GM03348 (cell line): ENCODE measurements around the gene DISC1.

Experiments
- DNase-seq: peaks from one replicate; pipeline ENCODE4 v3.0.0; 2012; ENCODE audit warnings: low spot score

Gene DISC1

GRCh38 chr1:231814021-231814420 is 187.4 kb downstream of the DISC1 start:
- DNase-seq, result no peak

GRCh38 chr1:231814521-231814920 is 187.9 kb downstream of the DISC1 start:
- DNase-seq, result no peak

- no peak for DNase-seq
Measured at GRCh38 chr1:231817801-231818200, 191.2 kb downstream of the DISC1 start.

- no peak for DNase-seq
Measured at GRCh38 chr1:231818337-231818736, 191.7 kb downstream of the DISC1 start.

DNA sequence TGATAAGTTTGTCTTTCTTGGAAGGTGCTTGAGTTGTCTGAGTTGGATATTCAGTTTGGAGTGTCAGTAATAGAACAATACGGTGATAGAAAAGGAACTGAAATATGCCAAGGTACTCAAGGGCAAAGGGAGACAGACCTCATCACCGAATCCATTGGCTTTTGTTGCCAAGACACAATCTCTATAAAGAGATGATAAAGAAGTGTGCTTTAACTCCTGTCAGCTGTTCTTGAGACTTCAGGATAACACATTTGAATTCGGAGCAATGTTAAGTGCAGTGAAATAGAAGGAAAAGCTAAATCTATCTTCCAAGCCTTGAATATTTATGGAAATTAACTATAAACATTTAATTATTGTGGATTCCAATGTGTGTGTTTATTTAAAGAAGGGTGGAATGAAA is 194.7 kb downstream of the DISC1 start:
- DNase-seq, result no peak

GRCh38 chr1:231822041-231822440 is 195.5 kb downstream of the DISC1 start:
- DNase-seq, result no peak

DNA sequence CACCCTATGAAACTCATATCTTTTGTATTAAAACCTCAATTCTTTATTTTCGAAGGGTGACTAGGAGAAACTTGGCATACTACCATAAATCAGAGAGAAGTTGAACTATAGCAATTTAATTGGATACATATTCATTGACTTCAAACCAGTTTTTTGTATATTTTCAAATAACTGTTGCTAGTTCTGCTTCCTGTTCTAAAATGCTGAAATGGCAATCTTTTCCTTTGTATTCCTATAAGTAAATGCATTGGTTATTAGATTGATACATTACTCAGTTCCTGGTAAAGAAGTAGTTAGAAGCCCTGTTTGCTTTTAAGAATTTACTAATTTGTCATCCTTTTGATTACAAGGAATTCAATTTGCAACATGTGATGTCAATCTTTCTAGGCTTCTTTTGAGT is 200.0 kb downstream of the DISC1 start:
- no peak for DNase-seq

GRCh38 chr1:231827337-231828105 is 200.9 kb downstream of the DISC1 start:
- DNase-seq, result peak; percentile 69

DNA sequence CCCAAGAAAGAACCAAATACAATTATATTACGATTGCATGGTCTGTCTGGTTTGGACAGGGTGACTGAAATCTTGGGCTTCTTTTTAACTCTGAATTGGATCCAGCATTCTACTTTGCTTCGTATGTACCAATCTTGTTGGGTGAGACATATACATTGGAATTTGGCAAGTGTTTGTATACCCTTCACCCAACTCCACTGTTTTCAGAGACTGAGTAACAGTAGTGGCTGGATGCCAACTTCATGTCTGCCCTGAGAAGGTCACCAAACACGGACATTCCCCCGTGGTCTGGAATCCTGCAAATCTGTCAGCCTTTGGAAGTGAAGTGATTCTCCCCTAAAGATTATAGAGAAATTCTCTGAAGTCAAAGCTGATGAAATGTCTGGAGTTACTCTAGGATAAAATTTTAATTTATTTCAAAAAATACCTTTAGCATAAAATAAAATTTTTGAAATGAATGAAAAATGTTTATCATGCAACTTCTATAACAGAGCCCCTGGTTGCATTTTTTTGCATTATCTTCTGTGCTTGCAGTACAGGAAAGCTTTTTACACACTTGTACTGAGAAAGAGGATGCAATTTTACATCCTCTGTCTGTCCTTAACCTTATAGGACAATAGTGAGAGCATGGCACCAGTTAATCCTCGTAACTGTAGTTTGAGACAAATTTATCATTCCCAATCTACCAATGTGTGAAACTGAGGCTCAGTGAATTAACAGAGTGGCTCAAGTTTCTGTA is 201.8 kb downstream of the DISC1 start:
- DNase-seq, result peak; percentile 72

DNA sequence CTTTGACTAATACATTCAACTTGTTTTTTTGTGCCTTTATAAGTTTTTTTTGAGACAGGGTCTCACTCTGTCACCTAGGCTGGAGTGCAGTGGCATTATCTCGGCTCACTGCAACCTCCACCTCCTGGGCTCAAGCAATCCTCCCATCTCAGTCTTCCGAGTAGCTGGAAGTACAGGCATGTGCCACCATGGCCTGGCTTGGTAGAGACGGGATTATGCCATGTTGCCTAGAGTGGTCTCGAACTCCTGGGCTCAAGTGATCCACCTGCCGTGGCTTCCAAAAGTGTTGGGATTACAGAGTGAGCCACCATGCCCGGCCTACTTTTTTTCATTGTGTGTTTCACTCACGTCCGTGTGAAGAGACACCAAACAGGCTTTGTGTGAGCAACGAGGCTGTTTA is 202.7 kb downstream of the DISC1 start:
- no peak for DNase-seq

DNA sequence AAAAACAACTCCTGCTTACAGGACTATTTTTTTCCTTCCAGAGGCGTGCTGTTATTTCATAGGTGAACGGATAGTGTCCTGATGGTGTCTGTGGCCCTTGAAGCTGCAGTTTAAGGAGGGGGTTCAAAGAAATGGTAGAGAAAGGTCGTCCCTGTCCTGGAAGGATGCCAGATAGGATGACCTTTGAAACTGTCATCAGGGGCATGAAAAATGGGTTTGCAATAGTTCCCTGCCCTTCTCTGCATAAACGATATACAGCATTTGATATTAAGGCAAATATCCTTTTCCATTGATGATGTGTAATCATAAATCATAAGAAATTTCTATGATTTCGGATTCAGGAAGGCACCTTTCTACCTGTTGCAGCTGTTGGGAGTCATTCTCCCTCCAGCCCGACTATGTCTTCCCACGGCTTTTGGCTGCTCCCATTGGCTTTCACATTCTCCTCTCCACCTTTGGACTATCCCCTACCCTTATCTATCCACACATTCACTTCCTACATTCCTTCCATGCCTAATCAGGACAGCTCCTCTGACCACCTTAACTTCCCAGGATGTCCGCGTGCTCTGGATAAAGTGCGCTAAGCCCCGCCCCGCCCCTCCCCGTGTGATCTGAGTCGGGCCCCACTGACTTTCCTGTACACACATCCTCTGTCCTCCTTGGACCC is 209.8 kb downstream of the DISC1 start:
- DNase-seq, result no peak

DNA sequence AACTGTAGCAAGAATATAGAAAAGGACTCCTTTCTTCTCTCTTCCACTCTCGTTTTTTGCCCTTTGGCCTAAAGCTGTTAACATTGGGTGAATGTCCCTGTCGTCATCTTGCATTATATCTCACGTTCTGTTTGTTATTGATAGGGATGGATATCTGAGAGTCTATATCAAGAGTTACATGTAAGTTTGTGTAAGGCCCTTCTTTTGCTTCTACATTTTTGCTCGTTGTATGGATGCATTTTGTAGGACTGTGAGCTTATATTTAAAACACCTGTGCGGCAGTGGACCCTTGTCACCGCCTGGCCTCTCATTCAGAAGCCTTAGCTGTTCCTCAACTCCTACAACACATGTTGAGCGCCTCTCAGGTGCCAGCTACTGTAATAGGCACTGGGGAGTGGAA is 211.9 kb downstream of the DISC1 start:
- no peak for DNase-seq

- DNase-seq, result no peak
Measured at GRCh38 chr1:231839999-231840398, 213.4 kb downstream of the DISC1 start.

GRCh38 chr1:231841616-231842344 is 215.2 kb downstream of the DISC1 start:
- DNase-seq, result no peak

DNA sequence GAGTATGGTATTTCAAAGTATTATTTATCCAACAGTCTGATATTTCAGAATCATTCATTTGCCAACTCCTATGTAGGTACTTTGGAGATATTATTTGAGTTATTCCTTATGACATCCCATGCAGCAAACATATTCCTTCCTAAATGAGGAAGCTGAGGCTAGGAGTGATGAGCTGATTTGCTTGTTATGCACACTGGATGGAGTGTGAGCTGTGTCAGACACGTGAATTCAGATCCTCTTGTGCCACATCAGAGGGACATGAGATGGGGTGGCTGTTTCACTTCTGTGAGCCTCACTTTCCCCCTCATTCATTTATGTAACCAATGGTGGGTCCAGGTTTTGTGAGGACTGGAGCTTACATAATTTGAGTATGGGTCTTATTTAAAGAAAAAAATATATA is 215.9 kb downstream of the DISC1 start:
- no peak for DNase-seq

DNA sequence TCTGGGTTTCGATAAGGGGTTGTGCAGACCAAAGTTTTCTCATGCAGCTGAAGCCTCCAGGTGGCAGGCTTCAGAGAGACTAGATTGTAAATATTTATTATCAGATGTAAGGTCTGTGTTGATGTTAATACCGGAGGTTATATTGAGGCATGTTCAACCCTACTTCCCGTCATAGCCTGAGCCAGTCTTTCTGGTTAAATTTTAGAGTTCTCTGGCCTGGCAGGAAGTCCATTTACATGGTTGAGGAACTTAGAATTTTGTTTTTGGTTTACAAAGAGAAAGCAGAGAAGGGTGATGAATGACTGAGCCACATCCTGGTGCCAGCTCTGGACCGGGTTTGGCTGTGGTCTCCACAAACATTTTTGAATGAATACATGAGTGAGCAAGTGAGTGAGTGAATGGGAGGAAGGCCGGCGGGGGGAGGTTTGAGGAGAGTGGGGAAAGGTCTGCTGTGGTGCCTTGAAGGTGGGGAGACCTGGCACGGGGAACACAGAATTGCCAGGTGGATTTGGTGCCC is 218.5 kb downstream of the DISC1 start:
- DNase-seq, result no peak

GRCh38 chr1:231847612-231848397 is 221.2 kb downstream of the DISC1 start:
- DNase-seq, result no peak

DNA sequence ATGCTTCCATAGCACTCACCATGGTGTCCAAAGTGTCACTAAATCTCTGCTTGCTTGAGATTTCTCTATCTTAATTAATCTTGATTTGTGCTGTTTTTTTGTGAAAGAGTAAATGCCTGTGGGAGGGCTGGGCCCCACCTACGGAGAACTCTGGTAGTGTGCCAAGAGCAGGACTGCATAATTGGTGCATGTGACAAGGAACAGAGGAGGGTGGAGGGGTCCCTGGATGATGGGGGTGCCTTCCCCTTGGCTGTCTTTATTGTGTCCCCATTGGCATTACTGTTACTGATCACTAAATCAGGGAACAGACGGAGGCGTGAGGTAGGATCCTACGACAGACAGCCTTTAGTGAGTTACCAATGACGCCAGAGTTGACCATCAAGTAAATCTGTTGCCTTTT is 223.4 kb downstream of the DISC1 start:
- no peak for DNase-seq

GRCh38 chr1:231850786-231851185 is 224.2 kb downstream of the DISC1 start:
- DNase-seq, result no peak

DNA sequence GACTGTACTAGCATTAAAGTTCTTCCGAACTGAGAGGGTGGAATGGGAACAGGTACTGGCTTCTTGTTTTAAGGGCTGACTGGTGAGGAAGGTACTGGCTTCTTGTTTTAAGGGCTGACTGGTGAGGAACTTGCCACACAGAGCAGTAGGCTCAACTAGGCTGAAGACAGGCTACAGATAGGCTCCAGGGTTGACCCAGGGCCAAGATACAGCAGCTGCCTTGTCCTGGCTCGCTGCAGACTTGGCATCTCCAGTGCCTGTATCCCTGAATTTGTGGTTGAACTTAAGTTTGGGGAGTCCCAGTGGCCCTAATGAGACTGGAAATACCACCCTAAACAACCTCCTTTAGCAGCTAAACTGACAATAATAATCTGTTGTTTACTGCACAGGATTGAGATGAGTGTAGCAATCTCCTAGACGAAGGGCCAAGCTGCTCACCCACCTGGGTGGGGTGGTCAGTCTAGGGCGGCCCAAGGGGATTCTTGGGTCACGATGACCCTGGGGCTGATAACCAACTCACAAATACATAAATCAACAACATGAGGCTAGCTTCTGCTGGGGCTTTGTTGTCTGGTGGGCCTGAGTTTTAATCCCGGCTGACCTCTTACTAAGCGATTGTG is 227.1 kb downstream of the DISC1 start:
- DNase-seq, result no peak

GRCh38 chr1:231855361-231855760 is 228.8 kb downstream of the DISC1 start:
- no peak for DNase-seq
